ENCODE measurements around the gene MID1.

DNA sequence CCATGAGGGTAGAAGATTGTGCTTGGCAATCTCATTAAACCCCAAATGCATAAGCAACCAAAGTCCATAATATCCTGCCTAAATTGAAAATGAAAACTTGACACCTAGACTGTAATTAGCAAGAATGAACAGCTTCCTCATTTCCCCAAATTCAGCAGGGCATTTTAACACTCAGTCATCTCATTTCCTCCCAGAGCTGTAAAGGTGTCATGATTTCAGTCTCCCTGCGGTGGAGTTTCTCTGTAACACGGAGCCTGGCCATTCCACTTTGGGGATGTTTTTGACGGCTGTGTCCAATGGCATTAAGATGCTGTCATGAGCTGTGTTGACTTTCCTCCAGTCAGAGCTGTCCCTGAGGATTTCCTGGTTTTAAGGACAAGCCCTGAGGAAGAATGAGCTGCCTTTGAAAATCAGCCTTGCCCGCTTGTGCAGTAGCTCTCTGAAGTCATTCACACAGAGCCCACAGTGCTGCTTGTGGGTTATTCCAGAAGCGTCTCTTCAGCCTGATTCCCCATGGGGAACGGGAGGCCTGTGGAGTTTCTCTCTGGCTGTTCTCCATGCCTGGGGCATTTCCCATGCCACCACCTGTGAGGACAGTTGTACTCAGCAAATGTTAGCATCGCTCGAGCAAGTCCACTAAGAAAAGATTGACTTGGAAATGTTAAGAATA is 187.0 kb downstream of the MID1 start:
- TF ChIP-seq, protein P1, sequence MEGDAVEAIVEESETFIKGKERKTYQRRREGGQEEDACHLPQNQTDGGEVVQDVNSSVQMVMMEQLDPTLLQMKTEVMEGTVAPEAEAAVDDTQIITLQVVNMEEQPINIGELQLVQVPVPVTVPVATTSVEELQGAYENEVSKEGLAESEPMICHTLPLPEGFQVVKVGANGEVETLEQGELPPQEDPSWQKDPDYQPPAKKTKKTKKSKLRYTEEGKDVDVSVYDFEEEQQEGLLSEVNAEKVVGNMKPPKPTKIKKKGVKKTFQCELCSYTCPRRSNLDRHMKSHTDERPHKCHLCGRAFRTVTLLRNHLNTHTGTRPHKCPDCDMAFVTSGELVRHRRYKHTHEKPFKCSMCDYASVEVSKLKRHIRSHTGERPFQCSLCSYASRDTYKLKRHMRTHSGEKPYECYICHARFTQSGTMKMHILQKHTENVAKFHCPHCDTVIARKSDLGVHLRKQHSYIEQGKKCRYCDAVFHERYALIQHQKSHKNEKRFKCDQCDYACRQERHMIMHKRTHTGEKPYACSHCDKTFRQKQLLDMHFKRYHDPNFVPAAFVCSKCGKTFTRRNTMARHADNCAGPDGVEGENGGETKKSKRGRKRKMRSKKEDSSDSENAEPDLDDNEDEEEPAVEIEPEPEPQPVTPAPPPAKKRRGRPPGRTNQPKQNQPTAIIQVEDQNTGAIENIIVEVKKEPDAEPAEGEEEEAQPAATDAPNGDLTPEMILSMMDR (IDR thresholded peaks at IDR 0.05) = no peak
- TF ChIP-seq POLR2AphosphoS5 (IDR thresholded peaks at IDR 0.05) (no peak), POLR2A (IDR thresholded peaks at IDR 0.05) (no peak)

Data from suprapubic skin (tissue), 4 donors.